SU-DHL-6 (cell line): ENCODE results near the gene SCD5.

Experiments used
- H2AFZ ChIP-seq: fragments of 200-600 bp; sonication (generic); 2 replicates; pipeline ENCODE4 v1.6.1; 2014; ENCODE audit warnings: low read depth, mild to moderate bottlenecking, moderate library complexity, mixed read lengths, antibody characterized with exemption, low read length; ENCODE audit not compliant: severe bottlenecking
- H3F3A ChIP-seq: fragments of 200-600 bp; shearing (Covaris generic); 2 replicates; pipeline ENCODE4 v1.6.0; 2016; ENCODE audit warnings: antibody characterized with exemption, mild to moderate bottlenecking; ENCODE audit not compliant: insufficient read depth
- H3K27ac ChIP-seq: fragments of 200-600 bp; sonication (generic); 2 replicates; pipeline ENCODE4 v1.5.1; 2016; ENCODE audit warnings: low read depth, mild to moderate bottlenecking, low read length, moderate library complexity, mixed read lengths
- H3K27me3 ChIP-seq: fragments of 200-600 bp; sonication (generic), shearing (Covaris generic); 2 replicates; pipeline ENCODE4 v1.6.0; 2014; ENCODE audit warnings: mild to moderate bottlenecking, low read length
- H3K36me3 ChIP-seq: fragments of 200-600 bp; sonication (generic); 2 replicates; pipeline ENCODE4 v1.6.1; 2014; ENCODE audit warnings: mild to moderate bottlenecking, low read length, mixed read lengths
- H3K4me2 ChIP-seq: fragments of 300-600, 200-600 bp; shearing (Covaris generic), sonication (generic); 2 replicates; pipeline ENCODE4 v1.6.0; 2014; ENCODE audit warnings: low read length, low read depth, mild to moderate bottlenecking; ENCODE audit not compliant: poor library complexity, severe bottlenecking
- H3K4me3 ChIP-seq: fragments of 200-600 bp; sonication (generic); 2 replicates; pipeline ENCODE4 v1.5.1; 2014; ENCODE audit warnings: antibody characterized with exemption, low read length, mild to moderate bottlenecking, mixed read lengths; ENCODE audit not compliant: insufficient read depth, poor library complexity, severe bottlenecking
- H3K79me2 ChIP-seq: fragments of 200-600 bp; sonication (generic); 2 replicates; pipeline ENCODE4 v1.6.1; 2014; ENCODE audit warnings: mild to moderate bottlenecking, low read length, moderate library complexity; ENCODE audit not compliant: insufficient read depth
- H3K9ac ChIP-seq: fragments of 200-600 bp; sonication (generic); 2 replicates; pipeline ENCODE4 v1.7.0; 2014; ENCODE audit warnings: mild to moderate bottlenecking, low read length
- H3K9me2 ChIP-seq: fragments of 200-600 bp; sonication (generic); replicated peaks from 2 replicates; pipeline ENCODE4 v1.6.1; 2014; ENCODE audit warnings: low read length; ENCODE audit not compliant: insufficient read depth
- H3K9me3 ChIP-seq: fragments of 200-600 bp; sonication (generic); 2 replicates; pipeline ENCODE4 v1.6.1; 2014; ENCODE audit warnings: low read length, mixed read lengths; ENCODE audit not compliant: insufficient read depth
- H4K20me1 ChIP-seq: fragments of 200-600 bp; sonication (generic); 2 replicates; pipeline ENCODE4 v1.6.1; 2014; ENCODE audit warnings: low read depth, mild to moderate bottlenecking, antibody characterized with exemption, low read length, moderate library complexity, mixed read lengths
- CTCF ChIP-seq: fragments of 200-600 bp; sonication (generic); IDR thresholded peaks from one replicate; pipeline ENCODE4 v1.5.1; 2017; ENCODE audit warnings: antibody characterized with exemption, mild to moderate bottlenecking, low read length, moderate library complexity; ENCODE audit not compliant: insufficient read depth, poor library complexity, severe bottlenecking
- EZH2phosphoT487 ChIP-seq: fragments of 200-600 bp; sonication (generic), shearing (Covaris generic); conservative IDR thresholded peaks from 2 replicates; pipeline ENCODE4 v1.6.1; 2018; ENCODE audit warnings: mild to moderate bottlenecking, antibody characterized with exemption, low read length, moderate library complexity, mixed read lengths

The SCD5 gene

GRCh38 chr4:82798168-82799005 is at the start of gene SCD5:
Gene SCD5, minus strand, starts transcription at chr4:82798796. Its CDS starts 259 bp downstream, at chr4:82798537.
- peak within 1 kb of the TSS; percentile 60 for H3K9ac ChIP-seq
- H3K9me2 ChIP-seq: no peaks in the 10 kb centered on the region
- no peaks in the 10 kb centered on the region for H3K36me3 ChIP-seq
- H3K4me2 ChIP-seq: peak within 1 kb of the TSS; percentile 57
- no peak within 1 kb of the TSS for H3K27ac ChIP-seq
- no peaks in the 10 kb centered on the region for H3F3A ChIP-seq
- TF ChIP-seq CTCF (no peak), EZH2phosphoT487 (no peak)
- H3K4me3 ChIP-seq: peak within 1 kb of the TSS; percentile 56
- no peaks in the 10 kb centered on the region for H3K79me2 ChIP-seq
- H3K9me3 ChIP-seq: no peaks in the 10 kb centered on the region
- H3K27me3 ChIP-seq: no peaks in the 10 kb centered on the region
- H2AFZ ChIP-seq: peak within 1 kb of the TSS; percentile 80
- H4K20me1 ChIP-seq: no peaks in the 10 kb centered on the region

- H3F3A ChIP-seq: no peaks in the 10 kb centered on the region
- no peak overlapping the region for H3K4me2 ChIP-seq
- no peaks in the 10 kb centered on the region for H3K27me3 ChIP-seq
- H3K27ac ChIP-seq: no peak overlapping the region
- no peak overlapping the region for H3K4me3 ChIP-seq
- no peaks in the 10 kb centered on the region for H3K79me2 ChIP-seq
- H4K20me1 ChIP-seq: no peaks in the 10 kb centered on the region
- no peak for TF ChIP-seq CTCF
- TF ChIP-seq EZH2phosphoT487: no peak
- no peak overlapping the region for H2AFZ ChIP-seq
- H3K36me3 ChIP-seq: peaks cover 7% of the 10 kb centered on the region; the same call in 1 of the 2 replicates
- no peaks in the 10 kb centered on the region for H3K9me3 ChIP-seq
- no peak overlapping the region for H3K9ac ChIP-seq
- H3K9me2 ChIP-seq: no peaks in the 10 kb centered on the region
Observed at GRCh38 chr4:82842593-82842992, 44.0 kb upstream of the SCD5 start.

- Histone ChIP-seq H3K9me2 (no peaks in the 10 kb centered on the region), H3K9ac (no peak overlapping the region), H2AFZ (no peak overlapping the region), H3K79me2 (no peaks in the 10 kb centered on the region), H3K27ac (no peak overlapping the region), H3K4me3 (no peak overlapping the region), H3K36me3 (peaks cover 7% of the 10 kb centered on the region; the same call in 1 of the 2 replicates), H3K4me2 (no peak overlapping the region), H3F3A (no peaks in the 10 kb centered on the region), H3K9me3 (no peaks in the 10 kb centered on the region), H4K20me1 (no peaks in the 10 kb centered on the region), H3K27me3 (no peaks in the 10 kb centered on the region)
- TF ChIP-seq CTCF: no peak
- no peak for TF ChIP-seq EZH2phosphoT487
Observed at GRCh38 chr4:82839624-82840023, 41.0 kb upstream of the SCD5 start.
